ENCODE data around the gene PLA2G4B.
"Not testable (repeated sequence)": the region's sequence is repeated elsewhere in the genome, so short reads cannot be mapped to it uniquely, and the experiment has no call there.

PLA2G4B gene

GRCh38 chr15:41825572-41826535 lies 12.8 kb upstream of the PLA2G4B start:
- in situ Hi-C loops (cut with HindIII; ENCODE audit: low sequenced_read_pairs): no loop called here

- in situ Hi-C loops (cut with HindIII; ENCODE audit: low sequenced_read_pairs): no loop called here
Measured at GRCh38 chr15:41827290-41827879, 11.3 kb upstream of the PLA2G4B start.

DNA sequence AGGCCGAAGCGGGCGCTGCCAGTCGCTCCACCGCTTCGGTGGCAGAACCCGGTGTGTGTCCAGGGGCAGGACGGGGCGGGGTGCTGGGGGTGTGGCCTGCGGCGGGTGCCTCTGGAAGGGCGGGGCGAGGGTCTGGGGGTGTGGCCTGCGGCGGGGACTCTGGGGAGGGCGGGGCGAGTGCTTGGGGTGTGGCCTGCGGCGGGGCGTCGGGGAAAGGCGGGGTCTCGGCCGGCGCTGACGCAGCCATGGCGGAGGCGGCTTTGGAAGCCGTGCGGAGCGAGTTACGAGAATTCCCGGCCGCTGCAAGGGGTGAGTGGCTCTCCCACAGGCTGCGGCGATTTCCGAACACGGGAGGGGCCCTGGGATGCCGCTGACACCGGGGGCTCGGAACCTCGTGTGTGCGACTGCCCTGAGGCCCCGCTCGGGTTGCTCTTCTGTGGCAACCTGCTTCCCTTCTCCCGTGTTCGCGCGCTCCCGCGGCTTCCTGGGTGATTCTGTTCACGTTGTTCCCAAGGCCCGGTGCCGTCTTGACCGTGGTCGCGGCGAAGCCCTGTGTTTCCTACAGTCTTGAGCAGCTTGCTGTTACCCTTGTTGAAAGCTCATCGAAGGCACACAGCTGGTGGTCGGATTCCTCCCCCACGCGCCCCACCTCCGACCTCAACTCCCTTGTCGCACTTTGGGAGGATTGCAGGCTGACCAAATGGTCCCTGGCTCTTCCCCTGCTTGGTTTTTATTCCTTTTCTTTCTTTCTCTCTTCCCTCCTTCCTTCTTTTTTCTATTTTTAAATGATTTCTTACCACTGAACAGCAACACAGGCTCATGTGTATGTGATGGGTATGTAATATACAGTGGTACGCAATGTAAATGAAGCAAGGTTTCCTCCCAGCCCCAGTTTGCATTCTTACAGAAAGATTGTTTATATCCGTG lies 10.5 kb upstream of the PLA2G4B start, which contains the start of gene JMJD7:
TSS of gene JMJD7 (plus strand) at position 213 of the 927 bp plus-strand sequence. CDS start at position 246, 33 bp downstream.
- in situ Hi-C loops (cut with HindIII; ENCODE audit: low sequenced_read_pairs): no loop called here

- in situ Hi-C loops (cut with HindIII; ENCODE audit: low sequenced_read_pairs): no loop called here
Measured at GRCh38 chr15:41828807-41829141, 9.9 kb upstream of the PLA2G4B start.

- in situ Hi-C loops (cut with HindIII; ENCODE audit: low sequenced_read_pairs): no loop called here
Measured at GRCh38 chr15:41829959-41830646, 8.5 kb upstream of the PLA2G4B start.

DNA sequence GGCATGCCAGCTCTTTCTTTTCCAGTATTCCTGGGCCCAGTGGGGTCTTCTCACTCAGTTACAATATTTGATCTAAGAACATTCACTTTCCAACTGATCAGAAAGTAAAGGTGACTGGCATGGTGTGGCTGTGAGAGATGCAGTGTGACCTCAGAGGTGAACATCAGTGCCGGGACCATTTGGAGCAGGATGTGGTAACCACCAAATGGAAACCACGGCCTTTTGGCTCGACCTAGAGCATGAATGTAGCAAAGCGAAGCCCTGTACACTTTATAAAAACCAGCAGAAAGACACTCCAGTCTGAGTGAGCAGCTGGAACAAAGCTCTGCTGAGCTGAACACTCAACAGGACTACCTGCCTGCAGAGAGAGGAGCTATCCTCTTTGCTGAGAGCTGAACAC lies 7.4 kb upstream of the PLA2G4B start:
- in situ Hi-C loops (cut with HindIII; ENCODE audit: low sequenced_read_pairs): not testable (repeated sequence)

- in situ Hi-C loops (cut with HindIII; ENCODE audit: low sequenced_read_pairs): no loop called here
Measured at GRCh38 chr15:41832208-41832607, 6.4 kb upstream of the PLA2G4B start.

- in situ Hi-C loops (cut with HindIII; ENCODE audit: low sequenced_read_pairs): no loop called here
Measured at GRCh38 chr15:41832875-41833274, 5.8 kb upstream of the PLA2G4B start.

DNA sequence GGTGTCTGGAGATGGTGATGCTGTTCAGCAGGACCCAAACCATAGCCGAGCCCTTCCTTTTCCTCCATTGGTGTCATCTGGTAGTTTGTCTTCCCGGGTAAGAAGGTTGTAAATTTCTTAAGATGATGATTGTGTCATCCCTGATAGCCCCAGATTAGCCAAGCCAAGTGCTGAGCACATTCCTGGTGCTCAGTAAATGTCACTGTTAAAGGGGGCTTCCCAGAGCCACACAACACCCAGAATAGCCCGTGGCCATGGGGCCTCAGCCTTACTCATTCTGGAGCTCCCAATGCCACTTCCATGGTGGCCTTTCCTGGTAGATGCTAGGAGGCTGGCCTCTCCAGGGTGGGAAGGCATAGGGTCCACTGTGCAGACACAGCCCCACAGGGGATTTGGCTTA lies 4.6 kb upstream of the PLA2G4B start:
- in situ Hi-C loops (cut with HindIII; ENCODE audit: low sequenced_read_pairs): no loop called here

- in situ Hi-C loops (cut with HindIII; ENCODE audit: low sequenced_read_pairs): no loop called here
Measured at GRCh38 chr15:41836073-41836472, 2.6 kb upstream of the PLA2G4B start.

DNA sequence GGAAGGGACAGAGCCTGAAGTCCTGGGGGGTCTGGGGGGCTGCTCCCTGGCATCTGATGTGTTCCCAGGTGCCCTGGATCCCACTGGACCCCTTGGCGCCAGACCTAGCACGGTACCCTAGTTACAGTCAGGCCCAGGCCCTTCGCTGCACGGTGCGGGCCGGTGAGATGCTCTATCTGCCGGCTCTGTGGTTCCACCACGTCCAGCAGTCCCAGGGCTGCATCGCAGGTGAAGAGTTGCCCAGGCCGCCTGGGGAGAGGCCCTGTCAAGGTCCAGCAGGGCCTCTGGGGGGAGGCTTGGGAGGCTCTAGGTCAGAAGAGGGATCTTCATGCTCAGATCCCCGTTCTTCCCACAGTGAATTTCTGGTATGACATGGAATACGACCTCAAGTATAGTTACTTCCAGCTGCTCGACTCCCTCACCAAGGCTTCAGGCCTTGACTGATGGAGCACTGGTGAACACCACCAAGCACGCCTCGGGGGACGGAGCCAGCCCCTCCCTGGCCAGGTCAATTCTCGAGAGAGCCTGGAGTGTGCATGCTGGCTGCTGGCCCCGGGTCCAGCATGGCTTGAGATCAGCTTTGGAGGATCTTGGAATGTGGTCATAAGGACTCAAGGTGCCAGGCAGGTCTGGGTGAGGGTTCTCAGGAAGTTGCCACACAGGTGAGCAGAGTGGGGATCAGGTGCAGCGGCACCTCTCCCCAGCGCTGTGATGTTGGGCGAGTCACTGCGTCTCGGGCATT lies 1.8 kb upstream of the PLA2G4B start:
- in situ Hi-C loops (cut with HindIII; ENCODE audit: low sequenced_read_pairs): no loop called here

GRCh38 chr15:41839781-41840491 lies 1.3 kb downstream of the PLA2G4B start:
- in situ Hi-C loops (cut with HindIII; ENCODE audit: low sequenced_read_pairs): no loop called here

DNA sequence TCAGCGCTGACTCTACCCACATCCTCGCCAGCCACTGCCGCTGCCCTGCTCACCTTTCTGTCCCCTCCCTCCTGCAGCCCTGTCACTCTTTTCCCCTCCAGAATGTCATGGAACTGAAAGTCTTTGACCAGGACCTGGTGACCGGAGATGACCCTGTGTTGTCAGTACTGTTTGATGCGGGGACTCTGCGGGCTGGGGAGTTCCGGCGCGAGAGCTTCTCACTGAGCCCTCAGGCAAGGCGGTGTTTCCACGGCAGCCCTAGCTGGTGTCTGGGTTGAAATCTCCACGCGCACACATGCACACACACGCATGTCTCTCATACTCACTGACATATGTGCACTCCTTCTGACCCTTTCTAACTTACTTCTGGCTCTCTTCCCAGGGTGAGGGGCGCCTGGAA lies 2.0 kb downstream of the PLA2G4B start:
- in situ Hi-C loops (cut with HindIII; ENCODE audit: low sequenced_read_pairs): no loop called here

GRCh38 chr15:41841131-41841530 lies 2.5 kb downstream of the PLA2G4B start:
- in situ Hi-C loops (cut with HindIII; ENCODE audit: low sequenced_read_pairs): no loop called here

DNA sequence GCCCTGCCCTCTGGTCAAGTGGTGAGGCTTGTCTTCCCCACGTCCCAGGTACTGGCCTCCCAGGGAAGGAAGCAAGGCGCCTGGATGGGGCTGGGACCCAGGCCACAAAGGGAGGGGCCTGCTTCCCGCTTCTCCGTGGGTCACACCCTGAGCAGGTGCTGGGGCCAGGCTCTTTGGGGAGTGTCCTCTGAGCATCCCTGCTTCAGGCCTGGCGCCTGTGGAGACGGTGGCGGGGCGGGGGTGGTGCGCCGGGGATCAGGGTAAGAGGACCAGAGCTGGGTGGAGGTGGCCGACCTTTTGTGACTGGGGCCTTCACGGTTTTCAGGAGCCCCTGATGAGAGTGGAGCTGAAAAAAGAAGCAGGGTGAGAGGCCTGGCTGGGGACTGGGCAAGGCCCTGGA lies 3.6 kb downstream of the PLA2G4B start:
- in situ Hi-C loops (cut with HindIII; ENCODE audit: low sequenced_read_pairs): no loop called here

DNA sequence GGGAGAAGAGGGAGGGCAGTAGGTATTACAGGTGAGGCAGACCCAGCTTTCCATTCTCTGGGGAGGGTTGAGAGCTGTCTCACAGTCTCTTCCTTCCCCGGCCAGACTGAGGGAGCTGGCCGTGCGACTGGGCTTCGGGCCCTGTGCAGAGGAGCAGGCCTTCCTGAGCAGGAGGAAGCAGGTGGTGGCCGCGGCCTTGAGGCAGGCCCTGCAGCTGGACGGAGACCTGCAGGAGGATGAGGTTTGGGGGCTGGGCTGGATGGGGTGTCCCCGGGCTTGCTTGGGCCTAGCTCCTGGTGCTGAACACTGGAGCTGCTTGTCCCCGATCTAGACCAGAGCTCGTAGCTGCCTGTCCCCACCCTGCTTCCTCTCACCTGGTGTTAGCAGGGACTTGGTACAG lies 4.9 kb downstream of the PLA2G4B start:
- in situ Hi-C loops (cut with HindIII; ENCODE audit: low sequenced_read_pairs): no loop called here

DNA sequence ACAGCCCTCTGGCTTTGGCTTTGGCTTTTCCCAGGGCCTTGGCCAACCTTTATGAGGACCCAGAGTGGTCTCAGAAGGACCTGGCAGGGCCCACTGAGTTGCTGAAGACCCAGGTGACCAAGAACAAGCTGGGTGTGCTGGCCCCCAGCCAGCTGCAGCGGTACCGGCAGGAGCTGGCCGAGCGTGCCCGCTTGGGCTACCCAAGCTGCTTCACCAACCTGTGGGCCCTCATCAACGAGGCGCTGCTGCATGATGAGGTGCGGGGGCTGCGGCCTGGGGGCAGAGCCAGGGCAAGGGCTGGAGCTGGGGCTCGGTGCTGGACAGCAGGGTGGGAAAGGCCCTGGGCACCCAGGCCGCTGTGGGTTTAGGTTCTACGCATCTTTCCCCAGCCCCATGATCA lies 6.2 kb downstream of the PLA2G4B start:
- in situ Hi-C loops (cut with HindIII; ENCODE audit: low sequenced_read_pairs): no loop called here

DNA sequence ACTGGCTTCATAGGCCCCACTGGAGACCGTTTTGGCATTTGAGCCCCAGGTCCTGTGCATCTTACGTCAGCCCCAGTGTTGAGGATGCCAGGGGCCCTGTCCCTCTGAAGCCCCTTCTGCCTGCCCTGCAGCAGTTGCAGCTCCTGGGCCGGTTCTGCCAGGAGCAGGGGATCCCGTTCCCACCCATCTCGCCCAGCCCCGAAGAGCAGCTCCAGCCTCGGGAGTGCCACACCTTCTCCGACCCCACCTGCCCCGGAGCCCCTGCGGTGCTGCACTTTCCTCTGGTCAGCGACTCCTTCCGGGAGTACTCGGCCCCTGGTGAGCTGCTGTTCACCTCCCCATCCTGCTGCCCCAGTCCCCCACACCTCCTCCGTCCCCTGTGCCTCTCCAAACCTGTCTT lies 8.6 kb downstream of the PLA2G4B start:
- in situ Hi-C loops (cut with HindIII; ENCODE audit: low sequenced_read_pairs): no loop called here

GRCh38 chr15:41847981-41848380 lies 9.3 kb downstream of the PLA2G4B start:
- in situ Hi-C loops (cut with HindIII; ENCODE audit: low sequenced_read_pairs): no loop called here

Data from DLD1 (cell line).